HAP-1 (cell line): ENCODE data around the gene CDH13.
A peak's percentile ranks its signal among the peaks of the same experiment; 100 is the strongest.

Source experiments
- DNase-seq, 2 experiments: peaks; one replicate each; pipeline ENCODE4 v3.0.0-alpha.2; 2016 to 2020; ENCODE audit warnings: low spot score in 2 of 2
- H3K27me3 ChIP-seq: fragments of 250-450 bp; sonication (Bioruptor Pico); 2 replicates; pipeline ENCODE4 v1.5.1; 2020; ENCODE audit warnings: low read depth, mild to moderate bottlenecking, moderate library complexity
- H3K36me3 ChIP-seq: fragments of 250-450 bp; sonication (Bioruptor Pico); replicated peaks from 2 replicates; pipeline ENCODE4 v1.5.1; 2020; ENCODE audit warnings: mild to moderate bottlenecking
- H3K4me1 ChIP-seq: fragments of 250-450 bp; sonication (Bioruptor Pico); 2 replicates; pipeline ENCODE4 v1.5.1; 2020; ENCODE audit warnings: mild to moderate bottlenecking
- H3K4me3 ChIP-seq: fragments of 250-450 bp; sonication (Bioruptor Pico); 2 replicates; pipeline ENCODE4 v1.5.1; 2020; ENCODE audit warnings: mild to moderate bottlenecking, moderate library complexity
- H3K9me3 ChIP-seq: fragments of 250-450 bp; sonication (Bioruptor Pico); 2 replicates; pipeline ENCODE4 v1.5.1; 2020; ENCODE audit warnings: mild to moderate bottlenecking, moderate library complexity
- in situ Hi-C: fragments of 300-500 bp; cut with MboI; formaldehyde crosslinking; loops from 3 replicates; pipeline ENCODE4 v1.14.3; 2020; ENCODE audit warnings: low sequenced_read_pairs, inconsistent platforms, mixed read lengths

Gene CDH13

GRCh38 chr16:83715217-83715920 is 1088.6 kb downstream of the CDH13 start:
- Histone ChIP-seq H3K36me3 (no peaks in the 10 kb centered on the region), H3K4me3 (no peak overlapping the region), H3K9me3 (no peaks in the 10 kb centered on the region), H3K27me3 (no peaks in the 10 kb centered on the region), H3K4me1 (no peaks in the 10 kb centered on the region)
- DNase-seq: no peak
- in situ Hi-C loops: no loop called here

GRCh38 chr16:83717308-83717707 is 1090.5 kb downstream of the CDH13 start:
- DNase-seq: peak in 1 of 2 experiments; percentile 14
- H3K36me3 ChIP-seq: no peaks in the 10 kb centered on the region

GRCh38 chr16:83717814-83718213 is 1091.0 kb downstream of the CDH13 start:
- no peak for DNase-seq
- Histone ChIP-seq H3K27me3 (no peaks in the 10 kb centered on the region), H3K9me3 (no peaks in the 10 kb centered on the region), H3K4me1 (no peaks in the 10 kb centered on the region), H3K36me3 (no peaks in the 10 kb centered on the region), H3K4me3 (no peak overlapping the region)
- in situ Hi-C loops: no loop called here

More at GRCh38 chr16:83717308-83717707, 1090.5 kb downstream of the CDH13 start:
- Histone ChIP-seq H3K4me3 (no peak overlapping the region), H3K27me3 (no peaks in the 10 kb centered on the region), H3K9me3 (no peaks in the 10 kb centered on the region), H3K4me1 (no peaks in the 10 kb centered on the region)
- in situ Hi-C loops: no loop called here

- in situ Hi-C loops: no loop called here
- no peak overlapping the region for H3K4me3 ChIP-seq
Measured at GRCh38 chr16:83720213-83720612, 1093.4 kb downstream of the CDH13 start.

GRCh38 chr16:83720981-83721380 is 1094.2 kb downstream of the CDH13 start:
- in situ Hi-C loops: no loop called here
- H3K27me3 ChIP-seq: no peaks in the 10 kb centered on the region
- H3K36me3 ChIP-seq: no peaks in the 10 kb centered on the region
- H3K4me1 ChIP-seq: no peaks in the 10 kb centered on the region
- no peak overlapping the region for H3K4me3 ChIP-seq
- no peak for DNase-seq
- no peaks in the 10 kb centered on the region for H3K9me3 ChIP-seq

More at GRCh38 chr16:83720213-83720612, 1093.4 kb downstream of the CDH13 start:
- DNase-seq: no peak
- no peaks in the 10 kb centered on the region for H3K9me3 ChIP-seq
- H3K36me3 ChIP-seq: no peaks in the 10 kb centered on the region
- H3K27me3 ChIP-seq: no peaks in the 10 kb centered on the region
- no peaks in the 10 kb centered on the region for H3K4me1 ChIP-seq

GRCh38 chr16:83721676-83722075 is 1094.9 kb downstream of the CDH13 start:
- in situ Hi-C loops: no loop called here
- Histone ChIP-seq H3K4me1 (no peaks in the 10 kb centered on the region), H3K9me3 (no peaks in the 10 kb centered on the region), H3K27me3 (no peaks in the 10 kb centered on the region; the same call in 1 of the 2 replicates), H3K4me3 (no peak overlapping the region), H3K36me3 (no peaks in the 10 kb centered on the region)
- no peak for DNase-seq

- H3K36me3 ChIP-seq: no peaks in the 10 kb centered on the region
- H3K4me1 ChIP-seq: no peaks in the 10 kb centered on the region
- in situ Hi-C loops: no loop called here
- H3K4me3 ChIP-seq: no peak overlapping the region
- H3K27me3 ChIP-seq: peaks cover 3% of the 10 kb centered on the region; the same call in 1 of the 2 replicates
- no peaks in the 10 kb centered on the region for H3K9me3 ChIP-seq
- DNase-seq: no peak
Measured at GRCh38 chr16:83722456-83723183, 1095.9 kb downstream of the CDH13 start.

- in situ Hi-C loops: no loop called here
- H3K9me3 ChIP-seq: no peaks in the 10 kb centered on the region
- DNase-seq: no peak
- H3K4me3 ChIP-seq: no peak overlapping the region
- peaks cover 3% of the 10 kb centered on the region; the same call in 1 of the 2 replicates for H3K27me3 ChIP-seq
- H3K4me1 ChIP-seq: no peaks in the 10 kb centered on the region
- no peaks in the 10 kb centered on the region for H3K36me3 ChIP-seq
Measured at GRCh38 chr16:83723244-83723643, 1096.5 kb downstream of the CDH13 start.

GRCh38 chr16:83723901-83724300 is 1097.1 kb downstream of the CDH13 start:
- no peak for DNase-seq
- Histone ChIP-seq H3K27me3 (peaks cover 3% of the 10 kb centered on the region; the same call in 1 of the 2 replicates), H3K4me1 (no peaks in the 10 kb centered on the region), H3K9me3 (no peaks in the 10 kb centered on the region), H3K36me3 (no peaks in the 10 kb centered on the region), H3K4me3 (no peak overlapping the region)
- in situ Hi-C loops: no loop called here

GRCh38 chr16:83724585-83724984 is 1097.8 kb downstream of the CDH13 start:
- Histone ChIP-seq H3K36me3 (no peaks in the 10 kb centered on the region), H3K4me1 (no peaks in the 10 kb centered on the region), H3K9me3 (no peaks in the 10 kb centered on the region), H3K4me3 (no peak overlapping the region), H3K27me3 (peaks cover 3% of the 10 kb centered on the region; the same call in 1 of the 2 replicates)
- in situ Hi-C loops: no loop called here
- no peak for DNase-seq

- no peak for DNase-seq
- Histone ChIP-seq H3K36me3 (no peaks in the 10 kb centered on the region), H3K4me1 (no peaks in the 10 kb centered on the region), H3K27me3 (peaks cover 3% of the 10 kb centered on the region; the same call in 1 of the 2 replicates), H3K9me3 (no peaks in the 10 kb centered on the region), H3K4me3 (no peak overlapping the region)
- in situ Hi-C loops: no loop called here
Measured at GRCh38 chr16:83725313-83725712, 1098.5 kb downstream of the CDH13 start.

- peaks cover 3% of the 10 kb centered on the region; the same call in 1 of the 2 replicates for H3K27me3 ChIP-seq
- H3K4me3 ChIP-seq: no peak overlapping the region
- H3K36me3 ChIP-seq: no peaks in the 10 kb centered on the region
- no peaks in the 10 kb centered on the region; the same call in none of the 2 replicates for H3K9me3 ChIP-seq
- in situ Hi-C loops: no loop called here
- no peak for DNase-seq
- no peaks in the 10 kb centered on the region for H3K4me1 ChIP-seq
Measured at GRCh38 chr16:83727018-83727417, 1100.2 kb downstream of the CDH13 start.

GRCh38 chr16:83727751-83728352 is 1101.1 kb downstream of the CDH13 start:
- in situ Hi-C loops: no loop called here
- DNase-seq: peak in 1 of 2 experiments; percentile 8
- Histone ChIP-seq H3K9me3 (no peaks in the 10 kb centered on the region; the same call in none of the 2 replicates), H3K4me3 (no peak overlapping the region), H3K4me1 (no peaks in the 10 kb centered on the region), H3K36me3 (no peaks in the 10 kb centered on the region), H3K27me3 (peaks cover 3% of the 10 kb centered on the region; the same call in 1 of the 2 replicates)

GRCh38 chr16:83728492-83728891 is 1101.7 kb downstream of the CDH13 start:
- Histone ChIP-seq H3K27me3 (peaks cover 3% of the 10 kb centered on the region; the same call in 1 of the 2 replicates), H3K4me1 (no peaks in the 10 kb centered on the region), H3K4me3 (no peak overlapping the region), H3K36me3 (no peaks in the 10 kb centered on the region), H3K9me3 (no peaks in the 10 kb centered on the region; the same call in none of the 2 replicates)
- DNase-seq: no peak
- in situ Hi-C loops: no loop called here
